Natural killer cell treated with Interleukin-12 subunit alpha and Interleukin-12 subunit beta and Interleukin-15 and Interleukin-18, amount 100 ng/mL, for 72 hours (primary cell): ENCODE data around the gene NHLH2. TPM values are rescaled to one million over a fixed set of nuclear protein-coding genes. Genes with fewer than 3 reads are reported as not detected.
A peak's percentile ranks its signal among the peaks of the same experiment; 100 is the strongest.

Experiments
- ATAC-seq, 2 donors: fragments of 150-1000 bp; cut with Tn5 transposase in 1 of 2; sonication (Bioruptor Pico), chemical (Tn5 transposase) in 1 of 2; 2 replicates each; pipeline ENCODE4 v1.10.0; 2021
- DNase-seq: peaks from one replicate; pipeline ENCODE4 v3.0.0; 2022; ENCODE audit warnings: low spot score
- H3K27ac Mint-ChIP-seq, 2 donors: 1 replicate in 1 of 2; 2 replicates in 1 of 2; pipeline ENCODE4 v1.8.0; 2022; ENCODE audit warnings: mixed read lengths in 2 of 2, mild to moderate bottlenecking in 1 of 2, moderate library complexity in 1 of 2
- H3K27me3 Mint-ChIP-seq, 2 donors: 1 replicate in 1 of 2; 2 replicates in 1 of 2; pipeline ENCODE4 v1.8.0; 2022; ENCODE audit warnings: mixed read lengths in 2 of 2
- H3K36me3 Mint-ChIP-seq: one replicate; pipeline ENCODE4 v1.8.0; 2022; ENCODE audit warnings: mixed read lengths
- H3K4me1 Mint-ChIP-seq, 2 donors: 1 replicate in 1 of 2; 2 replicates in 1 of 2; pipeline ENCODE4 v1.8.0; 2022; ENCODE audit warnings: low read depth in 2 of 2, mixed read lengths in 2 of 2, mild to moderate bottlenecking in 1 of 2
- H3K4me3 Mint-ChIP-seq: one replicate; pipeline ENCODE4 v1.8.0; 2022; ENCODE audit warnings: mixed read lengths
- H3K9me3 Mint-ChIP-seq: 2 replicates; pipeline ENCODE4 v1.8.0; 2022; ENCODE audit warnings: mixed read lengths
- total RNA-seq, 2 donors: library from RNA; stranded (reverse); gene quantifications; one replicate each; pipeline ENCODE4 v1.2.3, GENCODE V29; 2022

NHLH2 gene
- total RNA-seq, 2 donors from 2014 or later, result not detected

DNA sequence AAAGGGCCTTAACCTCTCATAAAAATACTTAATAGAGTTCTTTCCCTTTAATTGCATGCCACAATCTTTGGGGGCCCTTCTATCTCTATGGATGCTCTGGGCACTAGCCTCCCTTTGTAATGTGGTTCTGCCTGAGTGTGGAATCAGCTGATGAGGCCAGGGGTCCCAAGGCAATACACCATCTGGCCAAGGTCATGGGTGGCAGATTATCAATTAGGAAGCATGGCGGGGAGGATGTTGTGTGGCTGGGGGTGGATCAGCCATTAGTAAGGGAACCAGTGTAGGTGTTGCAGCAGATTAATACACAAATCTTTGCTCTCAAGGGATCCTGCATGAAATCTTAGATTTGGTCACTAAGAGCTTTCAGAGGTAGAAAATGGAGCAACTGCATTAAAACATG lies 35.3 kb downstream of the NHLH2 start:
- peaks cover 15 to 39% of the 10 kb centered on the region in 2 donors for H3K27me3 Mint-ChIP-seq
- H3K4me3 Mint-ChIP-seq, result no peak overlapping the region
- no peaks in the 10 kb centered on the region for H3K4me1 Mint-ChIP-seq
- no peak for ATAC-seq
- no peaks in the 10 kb centered on the region for H3K9me3 Mint-ChIP-seq
- H3K27ac Mint-ChIP-seq, result no peak overlapping the region
- no peaks in the 10 kb centered on the region for H3K36me3 Mint-ChIP-seq
- no peak for DNase-seq

DNA sequence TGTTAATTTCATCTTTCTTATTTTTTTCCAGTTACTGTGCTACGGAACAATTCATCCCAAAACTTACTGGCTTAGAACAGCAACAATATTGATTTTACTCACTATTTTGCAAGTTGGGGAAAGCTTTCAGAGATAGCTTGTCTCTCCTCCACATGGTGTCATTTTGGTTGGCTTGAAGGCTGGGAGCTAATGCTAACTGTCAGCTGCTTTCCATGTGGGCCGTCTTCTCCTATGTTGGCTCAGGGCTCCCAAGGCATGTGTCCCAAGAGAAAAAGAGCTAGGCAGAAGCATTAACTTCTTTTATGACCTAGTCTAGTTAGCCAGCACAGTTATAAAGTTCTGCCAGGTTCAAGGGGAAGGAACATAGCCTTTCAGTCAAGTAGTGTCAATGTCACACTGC lies 38.5 kb downstream of the NHLH2 start:
- Mint-ChIP-seq H3K4me1 (no peaks in the 10 kb centered on the region), H3K9me3 (no peaks in the 10 kb centered on the region), H3K4me3 (no peak overlapping the region), H3K36me3 (no peaks in the 10 kb centered on the region), H3K27ac (no peak overlapping the region), H3K27me3 (peaks cover 13 to 30% of the 10 kb centered on the region in 2 donors)
- ATAC-seq (no peak), DNase-seq (no peak)

DNA sequence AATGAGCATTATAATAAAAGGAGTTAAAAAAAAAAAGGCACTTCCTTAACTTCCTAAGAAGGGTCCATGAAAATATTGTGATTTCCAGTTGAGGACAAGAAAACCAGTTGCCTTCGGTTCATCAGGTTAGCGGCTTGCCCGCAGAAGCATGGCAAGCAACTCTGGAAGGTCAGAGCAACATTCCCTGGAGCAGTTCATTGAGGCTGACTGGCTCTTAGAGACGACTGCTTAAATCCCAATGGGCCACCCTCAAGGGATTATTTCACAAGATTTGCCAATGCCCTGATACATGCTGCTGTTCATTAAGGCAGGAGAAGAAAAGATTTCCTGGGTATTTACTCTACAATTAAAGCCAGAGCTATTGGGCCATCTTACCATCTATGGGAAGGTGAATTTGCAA lies 43.4 kb downstream of the NHLH2 start:
- DNase-seq, result no peak
- Mint-ChIP-seq H3K4me3 (no peak overlapping the region), H3K27me3 (peaks cover 29 to 43% of the 10 kb centered on the region in 2 donors), H3K9me3 (no peaks in the 10 kb centered on the region), H3K36me3 (no peaks in the 10 kb centered on the region), H3K27ac (no peak overlapping the region), H3K4me1 (no peaks in the 10 kb centered on the region)
- ATAC-seq, result no peak

DNA sequence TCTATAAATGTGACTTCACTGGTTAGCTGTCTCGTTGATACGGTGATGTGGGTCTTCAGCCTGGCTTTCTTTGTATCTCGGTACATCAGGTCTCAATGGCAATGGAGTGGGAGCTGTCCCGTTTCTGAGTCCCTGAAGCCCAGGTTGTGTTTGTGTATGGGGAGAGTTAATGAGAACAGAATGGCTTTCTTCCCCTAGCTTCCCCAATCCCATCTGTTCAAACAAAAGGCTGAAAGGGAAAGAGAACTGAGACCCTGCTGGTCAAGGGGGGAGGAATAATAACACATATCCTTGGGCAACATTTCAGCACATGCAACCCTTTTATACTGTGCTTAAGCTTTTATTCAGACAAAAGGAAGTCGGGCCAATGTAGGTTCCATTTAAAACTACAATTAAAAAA lies 44.0 kb downstream of the NHLH2 start:
- Mint-ChIP-seq H3K4me1 (no peaks in the 10 kb centered on the region), H3K27me3 (peaks cover 32 to 48% of the 10 kb centered on the region in 2 donors), H3K36me3 (no peaks in the 10 kb centered on the region), H3K4me3 (no peak overlapping the region), H3K9me3 (no peaks in the 10 kb centered on the region), H3K27ac (no peak overlapping the region)
- ATAC-seq (no peak), DNase-seq (no peak)

DNA sequence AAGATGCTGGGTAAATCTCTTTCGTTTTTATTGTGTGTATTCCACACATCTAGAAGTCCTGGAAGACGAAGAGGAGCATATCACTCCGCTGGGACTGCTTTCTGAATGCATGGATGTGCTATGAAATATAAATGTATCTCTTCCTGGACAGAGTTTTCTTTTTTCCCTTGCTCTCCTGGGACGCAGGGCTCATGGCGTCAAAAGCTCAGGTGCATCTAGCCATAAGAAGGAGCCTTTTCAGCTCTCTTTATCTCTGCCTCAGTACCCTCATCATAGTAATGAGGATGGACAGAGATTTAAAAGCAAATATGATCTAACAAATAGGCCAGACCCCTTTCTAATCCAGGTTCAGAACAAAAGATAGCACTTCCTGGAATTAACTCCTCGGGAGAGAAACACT lies 44.9 kb downstream of the NHLH2 start:
- H3K4me1 Mint-ChIP-seq, result no peaks in the 10 kb centered on the region
- H3K27ac Mint-ChIP-seq, result no peak overlapping the region
- no peaks in the 10 kb centered on the region for H3K9me3 Mint-ChIP-seq
- no peak overlapping the region for H3K4me3 Mint-ChIP-seq
- ATAC-seq (no peak), DNase-seq (no peak)
- peaks cover 35 to 40% of the 10 kb centered on the region in 2 donors for H3K27me3 Mint-ChIP-seq
- no peaks in the 10 kb centered on the region for H3K36me3 Mint-ChIP-seq

DNA sequence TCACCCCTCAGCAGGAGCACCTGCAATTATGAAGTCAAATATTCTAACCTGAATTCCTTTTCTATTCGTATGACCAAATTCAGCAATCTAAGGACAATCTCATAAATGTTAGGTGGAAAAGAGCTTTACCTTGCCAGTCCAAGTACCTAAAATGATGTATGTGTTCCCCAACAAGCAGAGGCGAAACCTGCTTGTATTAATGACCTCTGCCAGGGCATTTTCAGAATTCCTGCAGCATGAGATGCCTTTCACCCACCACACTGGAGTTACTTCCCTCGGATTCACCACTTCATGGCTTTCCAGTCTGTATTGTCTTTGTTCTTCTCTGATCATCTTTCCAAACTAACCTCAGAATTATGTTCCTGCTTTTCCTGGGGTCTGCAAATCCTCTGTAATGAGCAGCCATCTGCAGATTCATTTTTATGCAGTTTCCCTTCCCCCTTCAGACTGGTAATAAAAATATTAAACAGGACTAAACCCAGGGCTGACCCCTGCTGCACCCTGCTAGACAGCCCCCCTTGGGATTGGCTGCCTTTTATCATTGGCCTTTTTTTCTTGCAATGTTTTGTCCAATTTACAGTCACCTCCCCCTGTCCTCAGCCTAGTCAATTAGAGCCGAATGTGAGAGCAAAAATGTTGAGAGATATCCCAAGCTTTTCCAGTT lies 45.8 kb downstream of the NHLH2 start:
- no peaks in the 10 kb centered on the region for H3K36me3 Mint-ChIP-seq
- H3K4me3 Mint-ChIP-seq, result no peak overlapping the region
- ATAC-seq (no peak), DNase-seq (no peak)
- H3K9me3 Mint-ChIP-seq, result no peaks in the 10 kb centered on the region
- H3K27me3 Mint-ChIP-seq, result peaks cover 35 to 39% of the 10 kb centered on the region in 2 donors
- no peaks in the 10 kb centered on the region for H3K4me1 Mint-ChIP-seq
- H3K27ac Mint-ChIP-seq, result no peak overlapping the region

DNA sequence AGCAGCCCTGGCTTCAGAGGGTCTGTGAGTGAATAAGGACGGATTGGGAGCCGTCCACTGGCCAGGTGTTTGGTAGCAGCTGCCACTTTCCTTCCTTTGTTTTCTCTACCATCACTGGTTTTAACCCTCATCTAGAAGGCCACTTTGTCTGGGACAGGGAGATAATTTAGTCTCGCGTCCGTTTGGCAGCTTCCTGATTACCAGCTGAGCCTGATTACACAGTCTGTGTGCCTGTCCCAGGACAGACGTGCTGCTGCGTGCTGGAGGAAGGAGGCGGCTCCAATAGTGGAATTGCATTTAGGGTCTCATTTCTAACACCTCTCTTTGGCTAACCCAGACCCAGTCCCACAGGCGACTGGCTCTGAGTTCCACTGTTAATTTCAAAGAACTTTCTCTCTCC lies 47.8 kb downstream of the NHLH2 start:
- ATAC-seq, result no peak
- H3K4me3 Mint-ChIP-seq, result no peak overlapping the region
- H3K27me3 Mint-ChIP-seq, result peaks cover 39 to 45% of the 10 kb centered on the region in 2 donors
- DNase-seq, result no peak
- no peaks in the 10 kb centered on the region for H3K36me3 Mint-ChIP-seq
- no peaks in the 10 kb centered on the region for H3K9me3 Mint-ChIP-seq
- no peak overlapping the region for H3K27ac Mint-ChIP-seq
- no peaks in the 10 kb centered on the region for H3K4me1 Mint-ChIP-seq

DNA sequence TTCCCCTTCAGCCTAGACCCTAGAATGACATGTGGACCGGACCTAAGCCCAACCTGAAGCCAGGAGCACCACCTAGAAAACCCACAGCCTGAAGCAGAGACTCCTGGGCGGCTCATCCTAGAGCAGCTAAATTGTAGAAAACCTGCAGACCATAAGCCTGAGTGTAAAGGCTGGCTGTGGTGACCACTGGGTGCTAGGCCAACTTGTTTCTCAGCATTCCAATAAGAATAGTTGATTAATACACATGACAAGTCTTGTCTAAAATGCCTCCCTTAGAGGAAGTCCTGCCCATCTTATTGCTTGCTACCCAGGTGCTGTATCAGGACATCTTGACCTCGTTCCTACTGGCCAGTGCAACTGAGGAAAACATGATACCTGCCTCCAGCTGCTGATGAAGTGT lies 49.1 kb downstream of the NHLH2 start:
- DNase-seq, result no peak

DNA sequence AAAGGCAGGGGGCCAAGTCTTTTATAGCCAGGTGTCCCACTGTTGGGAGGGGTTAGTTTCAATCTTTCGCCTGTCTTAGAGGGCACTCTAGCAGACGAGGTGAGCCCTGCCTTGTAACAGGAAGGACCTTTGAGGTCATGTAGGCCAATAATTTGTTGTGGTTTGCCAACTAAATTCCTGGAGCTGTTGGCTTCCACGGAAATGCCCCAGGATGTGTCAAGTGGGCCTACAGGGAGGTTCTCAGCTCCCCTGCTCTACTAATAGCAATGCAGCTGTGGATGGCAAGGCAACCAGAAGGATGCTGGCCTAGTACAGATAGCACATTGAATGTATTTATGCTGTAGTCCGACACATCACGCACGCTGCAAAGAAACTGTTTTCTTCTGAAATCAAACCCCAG lies 50.1 kb downstream of the NHLH2 start:
- H3K27ac Mint-ChIP-seq, result no peak overlapping the region
- no peak for DNase-seq
- ATAC-seq, result no peak
- H3K36me3 Mint-ChIP-seq, result no peaks in the 10 kb centered on the region
- no peaks in the 10 kb centered on the region for H3K9me3 Mint-ChIP-seq
- no peak overlapping the region for H3K4me3 Mint-ChIP-seq
- H3K27me3 Mint-ChIP-seq, result peaks cover 40 to 55% of the 10 kb centered on the region in 2 donors
- no peaks in the 10 kb centered on the region for H3K4me1 Mint-ChIP-seq

More for the DNA sequence above, 49.1 kb downstream of the NHLH2 start:
- H3K27me3 Mint-ChIP-seq, result peaks cover 42 to 51% of the 10 kb centered on the region in 2 donors
- H3K4me1 Mint-ChIP-seq, result no peaks in the 10 kb centered on the region
- peak in 1 of 2 donors; percentile 32 for ATAC-seq
- no peak overlapping the region for H3K27ac Mint-ChIP-seq
- H3K36me3 Mint-ChIP-seq, result no peaks in the 10 kb centered on the region
- H3K9me3 Mint-ChIP-seq, result no peaks in the 10 kb centered on the region
- no peak overlapping the region for H3K4me3 Mint-ChIP-seq

DNA sequence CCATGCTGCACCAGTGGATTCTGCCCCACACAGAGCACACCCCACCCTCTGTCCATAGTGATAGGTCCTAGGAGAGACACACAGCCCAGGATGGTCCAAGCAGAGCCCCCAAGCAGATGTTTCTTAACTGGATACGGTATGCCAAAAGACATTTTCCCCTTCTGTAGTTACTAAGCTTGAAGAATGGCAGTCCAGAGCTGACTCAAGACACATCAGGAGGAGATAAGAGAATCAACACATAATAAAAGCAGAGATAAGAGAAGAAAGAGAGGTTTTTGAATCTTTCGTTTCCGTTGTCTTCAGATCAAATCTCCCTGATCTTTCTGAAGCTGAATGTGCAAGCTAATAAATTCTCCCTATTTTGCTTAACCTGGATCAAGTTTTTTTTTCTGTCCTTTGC lies 50.6 kb downstream of the NHLH2 start:
- H3K4me3 Mint-ChIP-seq, result no peak overlapping the region

More for the DNA sequence above, 50.6 kb downstream of the NHLH2 start:
- no peaks in the 10 kb centered on the region for H3K9me3 Mint-ChIP-seq
- no peaks in the 10 kb centered on the region for H3K36me3 Mint-ChIP-seq
- no peak for DNase-seq
- H3K27ac Mint-ChIP-seq, result no peak overlapping the region
- no peaks in the 10 kb centered on the region for H3K4me1 Mint-ChIP-seq
- no peak for ATAC-seq
- H3K27me3 Mint-ChIP-seq, result peaks cover 39 to 53% of the 10 kb centered on the region in 2 donors

Other genes with a start within 250 kb of the NHLH2 start
- gene VANGL1, start 199.2 kb downstream of the NHLH2 start, total RNA-seq, result 1 to 10 TPM; 6.5 to 7.3 TPM
- gene CASQ2, start 72.4 kb downstream of the NHLH2 start, total RNA-seq, result not detected
- gene SLC22A15, start 135.4 kb upstream of the NHLH2 start, total RNA-seq, result 1 to 10 TPM; 5.0 to 5.6 TPM